GM10248 (cell line): Measurements from ENCODE around the gene TMEM259.

Experiments used
- CTCF ChIA-PET: fragments of 300-600 bp; sonication (Branson Sonifier 250); formaldehyde crosslinking; extraction: SDS; loops from one replicate; lab custom pipeline; 2021; ENCODE audit warnings: antibody characterized with exemption; lab: Yijun Ruan, JAX
- POLR2A ChIA-PET: fragments of 350-650 bp; sonication (Branson Sonifier 250); formaldehyde crosslinking; extraction: SDS; loops from one replicate; lab custom pipeline; 2020; ENCODE audit warnings: antibody characterized with exemption; lab: Yijun Ruan, JAX
- DNase-seq: peaks from one replicate; pipeline ENCODE4 v3.0.0; 2012; ENCODE audit errors: extremely low spot score
- TF ChIP-seq, protein P1 (sequence below): IDR thresholded peaks from 2 replicates; pipeline ENCODE4 v1.5.1; 2012; ENCODE audit warnings: mild to moderate bottlenecking, low read depth; ENCODE audit errors: extremely low read depth, missing control alignments, control extremely low read depth

TMEM259 gene

DNA sequence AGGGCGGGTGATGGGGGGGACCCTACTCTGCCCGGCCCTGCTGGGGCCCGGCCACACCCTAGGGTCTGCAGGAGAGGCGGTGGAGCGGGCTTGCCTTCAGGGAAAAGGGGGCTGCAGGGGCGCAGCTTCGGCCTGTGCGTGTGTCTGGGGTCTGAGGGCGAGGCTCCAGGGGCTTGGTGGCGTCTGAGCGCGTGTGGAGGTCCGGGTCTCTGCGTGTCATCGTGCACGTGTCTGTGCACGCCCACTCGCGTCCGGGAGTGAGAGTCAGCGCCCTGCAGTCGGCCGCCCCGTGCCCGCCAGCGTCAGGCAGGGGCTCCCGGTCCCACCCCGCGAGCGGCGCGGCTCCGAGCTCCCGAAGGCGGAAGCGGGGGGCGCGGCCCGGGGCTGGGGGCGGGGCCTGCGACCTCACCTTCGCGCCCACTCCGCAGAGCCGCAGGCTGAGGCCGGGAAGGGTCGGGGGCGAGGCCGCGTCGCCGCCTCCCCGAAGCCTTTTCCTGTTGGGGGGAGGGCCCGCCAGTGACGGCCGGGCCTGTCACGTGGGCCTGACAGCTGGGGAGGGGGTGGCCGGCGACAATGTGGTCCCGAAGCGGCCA, 45.9 kb upstream of the TMEM259 start, which contains the start of gene ARHGAP45:
ARHGAP45 (plus strand) TSS at position 420 of the 593 bp plus-strand sequence. CDS start 239 bp downstream, outside the sequence.
- DNase-seq, result peak; percentile 87
- ChIA-PET CTCF (interaction anchor here (1.1 to 3.0 kb wide), 9 partner anchors 10 to 204 kb away, joined by 3 to 15 read pairs (median 5); partner anchors contain the start of gene ABCA7), POLR2A (interaction anchor here (0.5 to 1.0 kb wide), 6 partner anchors 9 to 455 kb away, joined by 3 to 6 read pairs (median 4); partner anchors contain the start of gene ABCA7)
- TF ChIP-seq, protein P1, sequence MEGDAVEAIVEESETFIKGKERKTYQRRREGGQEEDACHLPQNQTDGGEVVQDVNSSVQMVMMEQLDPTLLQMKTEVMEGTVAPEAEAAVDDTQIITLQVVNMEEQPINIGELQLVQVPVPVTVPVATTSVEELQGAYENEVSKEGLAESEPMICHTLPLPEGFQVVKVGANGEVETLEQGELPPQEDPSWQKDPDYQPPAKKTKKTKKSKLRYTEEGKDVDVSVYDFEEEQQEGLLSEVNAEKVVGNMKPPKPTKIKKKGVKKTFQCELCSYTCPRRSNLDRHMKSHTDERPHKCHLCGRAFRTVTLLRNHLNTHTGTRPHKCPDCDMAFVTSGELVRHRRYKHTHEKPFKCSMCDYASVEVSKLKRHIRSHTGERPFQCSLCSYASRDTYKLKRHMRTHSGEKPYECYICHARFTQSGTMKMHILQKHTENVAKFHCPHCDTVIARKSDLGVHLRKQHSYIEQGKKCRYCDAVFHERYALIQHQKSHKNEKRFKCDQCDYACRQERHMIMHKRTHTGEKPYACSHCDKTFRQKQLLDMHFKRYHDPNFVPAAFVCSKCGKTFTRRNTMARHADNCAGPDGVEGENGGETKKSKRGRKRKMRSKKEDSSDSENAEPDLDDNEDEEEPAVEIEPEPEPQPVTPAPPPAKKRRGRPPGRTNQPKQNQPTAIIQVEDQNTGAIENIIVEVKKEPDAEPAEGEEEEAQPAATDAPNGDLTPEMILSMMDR, result no peak

DNA sequence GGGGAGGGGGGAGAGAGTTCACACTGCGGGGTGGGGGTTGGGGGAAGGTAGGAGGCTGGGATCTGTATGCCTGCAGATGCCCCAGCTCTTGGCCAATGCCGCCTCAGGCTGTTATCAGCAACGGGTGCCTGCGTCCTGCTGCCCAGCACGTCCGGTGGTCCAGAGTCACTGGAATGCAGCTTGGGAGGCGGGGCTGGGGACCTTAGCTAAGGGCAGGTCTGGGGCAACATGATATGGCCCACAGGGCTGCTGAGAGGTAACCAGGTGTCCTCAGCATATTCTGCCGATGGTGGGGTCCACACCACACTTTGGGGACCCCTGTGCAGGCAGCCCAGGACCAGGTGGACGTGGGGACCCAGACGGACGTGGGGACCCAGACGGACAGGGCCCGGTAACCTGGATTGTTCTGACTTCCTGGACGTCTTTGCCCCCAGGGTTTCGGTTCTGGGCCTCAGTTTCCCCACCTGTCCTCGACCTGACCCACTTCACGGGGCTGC, 45.4 kb upstream of the TMEM259 start:
- POLR2A ChIA-PET, result interaction anchor here (0.5 to 1.0 kb wide), 4 partner anchors 9 to 454 kb away, joined by 3 to 6 read pairs (median 4); partner anchors contain the start of gene ABCA7
- no peak for DNase-seq

DNA sequence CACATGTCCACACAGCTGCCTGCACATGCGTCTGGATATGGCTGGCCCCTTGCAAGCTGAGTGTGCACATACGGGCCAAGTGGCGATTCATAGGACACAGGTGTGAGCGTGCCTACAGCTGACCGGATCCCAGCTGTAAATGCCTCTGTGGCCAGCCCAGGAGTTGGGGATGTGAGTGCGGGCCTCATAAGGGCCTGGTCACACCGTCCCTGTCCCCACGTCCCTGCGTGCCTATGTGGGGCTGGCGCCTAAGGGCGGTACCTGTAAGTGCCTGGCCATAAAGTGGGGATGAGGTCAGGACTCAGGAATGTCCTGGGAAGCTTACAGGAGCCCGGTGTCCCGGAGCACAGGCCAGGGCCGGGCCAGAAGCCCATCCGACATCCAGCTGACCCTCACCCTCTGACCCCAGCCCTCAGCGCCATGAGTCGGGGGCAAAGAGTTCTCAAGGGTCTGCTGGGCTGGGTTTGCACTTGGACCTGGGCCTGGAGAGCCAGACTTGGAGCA, 44.7 kb upstream of the TMEM259 start:
- no peak for DNase-seq
- POLR2A ChIA-PET, result no interaction called here

More for the DNA sequence above, 45.4 kb upstream of the TMEM259 start:
- CTCF ChIA-PET, result interaction anchor here (0.9 to 3.0 kb wide), 6 partner anchors 11 to 178 kb away, joined by 3 to 15 read pairs (median 5); no protein-coding TSS in a partner anchor
- TF ChIP-seq, protein P1, result no peak

DNA sequence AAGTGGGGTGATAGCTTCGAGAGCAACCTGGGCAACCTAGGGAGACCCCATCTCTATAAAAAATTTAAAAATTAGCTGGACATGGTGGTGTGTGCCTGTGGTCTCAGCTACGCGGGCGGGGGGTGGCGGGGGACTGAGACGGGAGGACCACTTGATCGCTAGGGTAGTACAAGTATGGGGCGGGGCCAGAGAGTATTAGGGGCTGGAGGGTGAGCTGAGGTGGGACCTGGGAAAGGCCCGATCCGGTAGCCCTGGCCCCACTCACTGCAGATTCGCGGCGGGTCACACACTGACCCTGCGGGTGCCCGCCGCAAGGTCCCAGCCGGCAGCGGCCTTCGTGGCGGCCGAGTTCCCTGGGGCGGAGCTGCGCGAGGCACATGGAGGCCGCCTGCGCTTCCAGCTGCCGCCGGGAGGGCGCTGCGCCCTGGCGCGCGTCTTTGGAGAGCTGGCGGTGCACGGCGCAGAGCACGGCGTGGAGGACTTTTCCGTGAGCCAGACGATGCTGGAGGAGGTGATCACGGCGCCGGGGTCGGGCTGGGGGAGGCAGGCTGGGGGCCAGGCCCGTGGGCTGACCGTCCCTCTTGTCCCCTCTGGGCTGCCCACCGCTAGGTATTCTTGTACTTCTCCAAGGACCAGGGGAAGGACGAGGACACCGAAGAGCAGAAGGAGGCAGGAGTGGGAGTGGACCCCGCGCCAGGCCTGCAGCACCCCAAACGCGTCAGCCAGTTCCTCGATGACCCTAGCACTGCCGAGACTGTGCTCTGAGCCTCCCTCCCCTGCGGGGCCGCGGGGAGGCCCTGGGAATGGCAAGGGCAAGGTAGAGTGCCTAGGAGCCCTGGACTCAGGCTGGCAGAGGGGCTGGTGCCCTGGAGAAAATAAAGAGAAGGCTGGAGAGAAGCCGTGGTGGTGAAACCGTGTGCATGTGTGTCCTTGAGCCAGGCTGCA, 44.0 kb upstream of the TMEM259 start:
- DNase-seq, result peak; percentile 79
- ChIA-PET CTCF (interaction anchor here (0.7 to 3.0 kb wide), 14 partner anchors 9 to 128 kb away, joined by 3 to 15 read pairs (median 4); no protein-coding TSS in a partner anchor), POLR2A (no interaction called here)
- TF ChIP-seq, protein P1, result peak; percentile 77

More for the DNA sequence above, 44.7 kb upstream of the TMEM259 start:
- CTCF ChIA-PET, result interaction anchor here (0.9 to 3.0 kb wide), 6 partner anchors 10 to 64 kb away, joined by 3 to 15 read pairs (median 6); no protein-coding TSS in a partner anchor
- TF ChIP-seq, protein P1, result no peak

DNA sequence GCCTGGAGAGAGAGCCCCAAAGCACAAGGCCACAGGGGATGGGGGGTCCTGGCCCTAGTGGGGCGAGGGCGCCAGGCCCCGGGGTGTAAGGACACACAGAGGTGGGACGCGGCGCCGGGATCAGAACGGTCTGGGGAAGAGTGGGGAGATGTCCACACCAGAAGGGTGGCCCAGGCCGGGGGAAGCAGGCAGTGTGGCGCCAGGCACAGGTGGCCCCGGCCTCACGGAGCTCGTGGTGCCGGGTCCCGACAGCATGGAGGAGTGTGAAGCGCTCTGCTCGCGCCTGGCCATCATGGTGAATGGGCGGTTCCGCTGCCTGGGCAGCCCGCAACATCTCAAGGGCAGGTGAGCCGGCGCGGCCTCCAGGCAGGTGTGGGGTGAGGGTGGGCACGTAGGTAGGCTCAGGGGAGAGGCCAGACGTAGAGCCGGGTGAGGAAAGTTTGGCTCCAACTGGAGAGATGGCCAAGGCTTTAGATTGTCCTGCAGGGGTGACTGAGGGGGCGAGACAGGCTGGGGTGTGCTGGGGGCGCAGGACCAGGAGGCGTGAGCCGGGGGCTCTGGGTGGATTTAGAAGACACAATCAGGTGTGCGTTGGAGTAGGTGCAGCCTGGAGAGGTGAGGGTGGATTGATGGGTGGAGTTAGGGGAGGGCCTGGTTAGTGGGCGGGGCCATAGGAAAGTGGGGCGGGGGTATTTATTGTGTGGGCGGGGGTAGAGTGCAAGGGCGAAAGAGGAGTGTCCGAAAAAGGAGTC, 43.2 kb upstream of the TMEM259 start:
- POLR2A ChIA-PET, result no interaction called here
- no peak for DNase-seq
- TF ChIP-seq, protein P1, result no peak
- CTCF ChIA-PET, result interaction anchor here (0.7 to 3.0 kb wide), 13 partner anchors 9 to 129 kb away, joined by 3 to 15 read pairs (median 4); no protein-coding TSS in a partner anchor
